ENCODE measurements around the gene JADE1. TPM values are rescaled to one million over a fixed set of nuclear protein-coding genes. Genes with fewer than 3 reads are reported as not detected.

JADE1 gene
- total and polyA plus RNA-seq, 9 of the 15 experiments (the other 6 are each of a cell fraction or from before 2014, with no cell fraction given) = 8.3 to 37.9 (median 24.4) TPM

- no peak for TF ChIP-seq ZNF444 (CRISPR knock-in tag; IDR thresholded peaks at IDR 0.05)
- no peak for TF ChIP-seq SMARCE1 (IDR thresholded peaks at IDR 0.05)
- TF ChIP-seq SIN3B (IDR thresholded peaks at IDR 0.05; ENCODE audit: low read depth) = 0 out of 2 replicates have a peak, but pooled peaks have one; percentile 46
- TF ChIP-seq ATF7 (IDR thresholded peaks at IDR 0.05) = peak; percentile 75
- TF ChIP-seq, protein P1, sequence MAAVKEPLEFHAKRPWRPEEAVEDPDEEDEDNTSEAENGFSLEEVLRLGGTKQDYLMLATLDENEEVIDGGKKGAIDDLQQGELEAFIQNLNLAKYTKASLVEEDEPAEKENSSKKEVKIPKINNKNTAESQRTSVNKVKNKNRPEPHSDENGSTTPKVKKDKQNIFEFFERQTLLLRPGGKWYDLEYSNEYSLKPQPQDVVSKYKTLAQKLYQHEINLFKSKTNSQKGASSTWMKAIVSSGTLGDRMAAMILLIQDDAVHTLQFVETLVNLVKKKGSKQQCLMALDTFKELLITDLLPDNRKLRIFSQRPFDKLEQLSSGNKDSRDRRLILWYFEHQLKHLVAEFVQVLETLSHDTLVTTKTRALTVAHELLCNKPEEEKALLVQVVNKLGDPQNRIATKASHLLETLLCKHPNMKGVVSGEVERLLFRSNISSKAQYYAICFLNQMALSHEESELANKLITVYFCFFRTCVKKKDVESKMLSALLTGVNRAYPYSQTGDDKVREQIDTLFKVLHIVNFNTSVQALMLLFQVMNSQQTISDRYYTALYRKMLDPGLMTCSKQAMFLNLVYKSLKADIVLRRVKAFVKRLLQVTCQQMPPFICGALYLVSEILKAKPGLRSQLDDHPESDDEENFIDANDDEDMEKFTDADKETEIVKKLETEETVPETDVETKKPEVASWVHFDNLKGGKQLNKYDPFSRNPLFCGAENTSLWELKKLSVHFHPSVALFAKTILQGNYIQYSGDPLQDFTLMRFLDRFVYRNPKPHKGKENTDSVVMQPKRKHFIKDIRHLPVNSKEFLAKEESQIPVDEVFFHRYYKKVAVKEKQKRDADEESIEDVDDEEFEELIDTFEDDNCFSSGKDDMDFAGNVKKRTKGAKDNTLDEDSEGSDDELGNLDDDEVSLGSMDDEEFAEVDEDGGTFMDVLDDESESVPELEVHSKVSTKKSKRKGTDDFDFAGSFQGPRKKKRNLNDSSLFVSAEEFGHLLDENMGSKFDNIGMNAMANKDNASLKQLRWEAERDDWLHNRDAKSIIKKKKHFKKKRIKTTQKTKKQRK (IDR thresholded peaks at IDR 0.05; ENCODE audit: borderline replicate concordance, low read depth, low read length) = no peak
- peak; percentile 18; the same call in 1 of the 2 replicates for TF ChIP-seq NBN (IDR thresholded peaks at IDR 0.05; ENCODE audit: low read depth)
- no peak for TF ChIP-seq BRF2 (IDR thresholded peaks at IDR 0.05; ENCODE audit: borderline replicate concordance, insufficient read depth, insufficient read length)
- TF ChIP-seq ZNF212 (CRISPR knock-in tag; IDR thresholded peaks at IDR 0.05) = no peak
- TF ChIP-seq, protein P2, sequence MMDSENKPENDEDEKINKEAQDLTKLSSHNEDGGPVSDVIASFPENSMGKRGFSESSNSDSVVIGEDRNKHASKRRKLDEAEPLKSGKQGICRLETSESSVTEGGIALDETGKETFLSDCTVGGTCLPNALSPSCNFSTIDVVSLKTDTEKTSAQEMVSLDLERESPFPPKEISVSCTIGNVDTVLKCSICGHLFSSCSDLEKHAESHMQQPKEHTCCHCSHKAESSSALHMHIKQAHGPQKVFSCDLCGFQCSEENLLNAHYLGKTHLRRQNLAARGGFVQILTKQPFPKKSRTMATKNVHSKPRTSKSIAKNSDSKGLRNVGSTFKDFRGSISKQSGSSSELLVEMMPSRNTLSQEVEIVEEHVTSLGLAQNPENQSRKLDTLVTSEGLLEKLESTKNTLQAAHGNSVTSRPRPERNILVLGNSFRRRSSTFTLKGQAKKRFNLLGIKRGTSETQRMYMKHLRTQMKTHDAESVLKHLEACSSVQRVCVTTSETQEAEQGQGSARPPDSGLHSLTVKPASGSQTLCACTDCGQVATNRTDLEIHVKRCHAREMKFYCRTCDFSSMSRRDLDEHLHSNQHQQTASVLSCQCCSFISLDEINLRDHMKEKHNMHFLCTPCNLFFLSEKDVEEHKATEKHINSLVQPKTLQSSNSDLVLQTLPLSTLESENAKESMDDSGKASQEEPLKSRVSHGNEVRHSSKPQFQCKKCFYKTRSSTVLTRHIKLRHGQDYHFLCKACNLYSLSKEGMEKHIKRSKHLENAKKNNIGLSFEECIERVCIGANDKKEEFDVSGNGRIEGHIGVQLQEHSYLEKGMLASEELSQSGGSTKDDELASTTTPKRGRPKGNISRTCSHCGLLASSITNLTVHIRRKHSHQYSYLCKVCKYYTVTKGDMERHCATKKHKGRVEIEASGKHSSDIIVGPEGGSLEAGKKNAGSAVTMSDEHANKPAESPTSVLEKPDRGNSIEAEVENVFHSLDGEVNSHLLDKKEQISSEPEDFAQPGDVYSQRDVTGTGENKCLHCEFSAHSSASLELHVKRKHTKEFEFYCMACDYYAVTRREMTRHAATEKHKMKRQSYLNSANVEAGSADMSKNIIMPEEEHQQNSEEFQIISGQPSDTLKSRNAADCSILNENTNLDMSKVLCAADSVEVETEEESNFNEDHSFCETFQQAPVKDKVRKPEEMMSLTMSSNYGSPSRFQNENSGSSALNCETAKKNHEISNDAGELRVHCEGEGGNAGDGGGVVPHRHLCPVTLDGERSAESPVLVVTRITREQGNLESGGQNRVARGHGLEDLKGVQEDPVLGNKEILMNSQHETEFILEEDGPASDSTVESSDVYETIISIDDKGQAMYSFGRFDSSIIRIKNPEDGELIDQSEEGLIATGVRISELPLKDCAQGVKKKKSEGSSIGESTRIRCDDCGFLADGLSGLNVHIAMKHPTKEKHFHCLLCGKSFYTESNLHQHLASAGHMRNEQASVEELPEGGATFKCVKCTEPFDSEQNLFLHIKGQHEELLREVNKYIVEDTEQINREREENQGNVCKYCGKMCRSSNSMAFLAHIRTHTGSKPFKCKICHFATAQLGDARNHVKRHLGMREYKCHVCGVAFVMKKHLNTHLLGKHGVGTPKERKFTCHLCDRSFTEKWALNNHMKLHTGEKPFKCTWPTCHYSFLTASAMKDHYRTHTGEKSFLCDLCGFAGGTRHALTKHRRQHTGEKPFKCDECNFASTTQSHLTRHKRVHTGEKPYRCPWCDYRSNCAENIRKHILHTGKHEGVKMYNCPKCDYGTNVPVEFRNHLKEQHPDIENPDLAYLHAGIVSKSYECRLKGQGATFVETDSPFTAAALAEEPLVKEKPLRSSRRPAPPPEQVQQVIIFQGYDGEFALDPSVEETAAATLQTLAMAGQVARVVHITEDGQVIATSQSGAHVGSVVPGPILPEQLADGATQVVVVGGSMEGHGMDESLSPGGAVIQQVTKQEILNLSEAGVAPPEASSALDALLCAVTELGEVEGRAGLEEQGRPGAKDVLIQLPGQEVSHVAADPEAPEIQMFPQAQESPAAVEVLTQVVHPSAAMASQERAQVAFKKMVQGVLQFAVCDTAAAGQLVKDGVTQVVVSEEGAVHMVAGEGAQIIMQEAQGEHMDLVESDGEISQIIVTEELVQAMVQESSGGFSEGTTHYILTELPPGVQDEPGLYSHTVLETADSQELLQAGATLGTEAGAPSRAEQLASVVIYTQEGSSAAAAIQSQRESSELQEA (IDR thresholded peaks at IDR 0.05; ENCODE audit: low read depth) = no peak
- TF ChIP-seq NFE2 (IDR thresholded peaks at IDR 0.05; ENCODE audit: low read depth) = no peak
- no peak for TF ChIP-seq LARP7 (IDR thresholded peaks at IDR 0.05)
- TF ChIP-seq PHF21A (IDR thresholded peaks at IDR 0.05; ENCODE audit: borderline replicate concordance, low read depth) = no peak
- TF ChIP-seq RBBP5 (IDR thresholded peaks at IDR 0.05; ENCODE audit: borderline replicate concordance, insufficient read depth, low read length, poor library complexity, severe bottlenecking) = peak; percentile 74
- no peak for TF ChIP-seq KHSRP (IDR thresholded peaks at IDR 0.05)
- no peak for TF ChIP-seq NCOA6 (IDR thresholded peaks at IDR 0.05)
- no peak for TF ChIP-seq TCFL5 (CRISPR knock-in tag; conservative IDR thresholded peaks at IDR 0.05)
Measured at GRCh38 chr4:128811571-128812441, 2.3 kb downstream of the JADE1 start (continued).

Measured in K562 (cell line).